Measurements from ENCODE around the gene HOXA2.

DNA sequence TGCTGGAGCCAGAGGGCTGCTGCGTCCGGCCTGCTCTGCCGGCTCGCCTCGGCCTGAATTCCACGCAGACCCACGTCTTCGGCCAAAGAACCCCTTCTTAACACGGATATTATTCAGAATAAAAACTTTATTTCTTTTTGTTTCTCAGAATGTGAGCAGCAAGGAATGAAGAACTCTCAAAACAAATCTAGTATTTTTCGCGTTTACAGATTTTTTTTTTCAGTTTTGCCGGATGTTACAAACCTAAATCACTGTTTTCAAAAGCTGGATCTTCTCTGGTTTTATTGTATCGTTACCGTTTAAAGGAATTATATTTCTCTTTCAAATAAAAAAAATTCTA, 4.4 kb upstream of the HOXA2 start:
- TF ChIP-seq POLR2AphosphoS5 (IDR thresholded peaks at IDR 0.05): no peak
- TF ChIP-seq, protein P1, sequence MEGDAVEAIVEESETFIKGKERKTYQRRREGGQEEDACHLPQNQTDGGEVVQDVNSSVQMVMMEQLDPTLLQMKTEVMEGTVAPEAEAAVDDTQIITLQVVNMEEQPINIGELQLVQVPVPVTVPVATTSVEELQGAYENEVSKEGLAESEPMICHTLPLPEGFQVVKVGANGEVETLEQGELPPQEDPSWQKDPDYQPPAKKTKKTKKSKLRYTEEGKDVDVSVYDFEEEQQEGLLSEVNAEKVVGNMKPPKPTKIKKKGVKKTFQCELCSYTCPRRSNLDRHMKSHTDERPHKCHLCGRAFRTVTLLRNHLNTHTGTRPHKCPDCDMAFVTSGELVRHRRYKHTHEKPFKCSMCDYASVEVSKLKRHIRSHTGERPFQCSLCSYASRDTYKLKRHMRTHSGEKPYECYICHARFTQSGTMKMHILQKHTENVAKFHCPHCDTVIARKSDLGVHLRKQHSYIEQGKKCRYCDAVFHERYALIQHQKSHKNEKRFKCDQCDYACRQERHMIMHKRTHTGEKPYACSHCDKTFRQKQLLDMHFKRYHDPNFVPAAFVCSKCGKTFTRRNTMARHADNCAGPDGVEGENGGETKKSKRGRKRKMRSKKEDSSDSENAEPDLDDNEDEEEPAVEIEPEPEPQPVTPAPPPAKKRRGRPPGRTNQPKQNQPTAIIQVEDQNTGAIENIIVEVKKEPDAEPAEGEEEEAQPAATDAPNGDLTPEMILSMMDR (IDR thresholded peaks at IDR 0.05): no peak
- TF ChIP-seq POLR2A (IDR thresholded peaks at IDR 0.05): no peak

All from prostate gland (tissue), 2 donors.